CD1c-positive myeloid dendritic cell (primary cell): Measurements from ENCODE around the gene C12orf57.

Experiments used
- DNase-seq: peaks from one replicate; pipeline ENCODE4 v3.0.0-alpha.2; 2016; ENCODE audit errors: extremely low spot score

Gene C12orf57

DNA sequence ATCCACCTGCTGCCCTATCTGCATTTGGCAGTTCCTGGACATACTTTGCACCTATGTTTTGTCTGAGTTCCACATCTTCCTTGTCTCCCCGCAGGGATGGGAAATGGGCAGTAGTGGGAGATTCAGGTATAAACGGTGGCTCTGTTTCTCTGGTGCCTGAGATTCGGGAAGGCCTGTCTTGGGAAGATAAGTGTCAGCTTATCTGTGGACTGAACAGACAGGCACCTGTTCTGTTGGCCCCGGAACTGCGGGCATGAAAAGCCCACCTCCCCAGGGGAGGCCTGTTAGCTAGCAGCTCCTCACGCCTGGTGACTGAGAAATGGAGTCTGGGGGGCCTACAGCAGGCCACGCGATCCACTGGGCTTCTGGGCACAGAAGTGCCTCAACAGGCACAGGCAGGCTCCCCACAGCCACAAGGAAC, 20.8 kb downstream of the C12orf57 start:
- no peak for DNase-seq

DNA sequence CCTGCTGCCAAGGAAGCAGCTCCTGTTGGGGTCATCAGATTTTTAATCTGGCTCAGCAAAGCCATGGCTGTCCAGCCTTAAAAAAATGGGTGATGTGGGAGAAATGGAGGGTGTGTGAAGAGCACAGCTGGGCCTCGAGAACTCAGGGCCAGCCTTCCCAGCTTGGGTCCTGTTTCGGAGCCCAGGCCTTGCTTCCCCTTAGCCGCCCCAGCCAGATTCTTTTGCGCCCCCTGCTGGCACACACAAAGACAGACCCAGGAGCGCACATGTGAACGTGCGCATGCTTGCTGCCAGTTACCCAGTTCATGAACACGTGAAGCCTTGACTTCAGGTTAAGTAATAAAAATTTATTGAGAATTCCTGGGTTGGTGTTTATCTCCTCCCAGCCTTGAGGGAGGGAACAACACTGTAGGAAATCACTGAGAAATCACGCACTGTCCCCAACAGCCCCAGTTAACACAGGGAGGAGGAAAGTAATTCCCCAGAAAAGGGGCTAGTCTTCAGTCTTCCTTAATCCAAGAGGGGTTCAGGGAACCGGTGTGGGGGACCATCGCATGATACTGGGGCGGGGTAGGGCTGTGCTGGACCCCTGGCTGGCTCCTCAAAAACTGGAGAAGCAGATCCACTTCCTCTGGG, 21.3 kb downstream of the C12orf57 start:
- peak; percentile 93 for DNase-seq

DNA sequence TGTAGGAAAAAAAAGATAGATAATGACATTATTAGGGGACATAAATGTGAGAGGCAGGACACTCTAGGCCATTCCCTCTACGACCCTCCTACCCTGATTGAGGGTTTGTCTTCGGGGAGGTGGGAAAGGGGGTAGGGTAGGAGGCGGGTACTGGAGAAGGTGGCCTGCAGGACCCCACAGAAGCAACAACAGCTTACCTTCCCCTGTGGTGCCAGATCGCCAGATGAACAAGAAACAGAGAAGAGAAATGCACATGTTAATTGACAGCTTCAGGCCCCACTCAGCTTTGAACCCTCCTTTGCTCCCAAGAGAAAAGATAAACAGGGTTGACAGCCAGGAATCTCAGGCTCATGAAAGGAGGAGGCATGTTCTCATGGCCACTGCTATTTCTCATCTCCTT, 21.9 kb downstream of the C12orf57 start:
- no peak for DNase-seq

DNA sequence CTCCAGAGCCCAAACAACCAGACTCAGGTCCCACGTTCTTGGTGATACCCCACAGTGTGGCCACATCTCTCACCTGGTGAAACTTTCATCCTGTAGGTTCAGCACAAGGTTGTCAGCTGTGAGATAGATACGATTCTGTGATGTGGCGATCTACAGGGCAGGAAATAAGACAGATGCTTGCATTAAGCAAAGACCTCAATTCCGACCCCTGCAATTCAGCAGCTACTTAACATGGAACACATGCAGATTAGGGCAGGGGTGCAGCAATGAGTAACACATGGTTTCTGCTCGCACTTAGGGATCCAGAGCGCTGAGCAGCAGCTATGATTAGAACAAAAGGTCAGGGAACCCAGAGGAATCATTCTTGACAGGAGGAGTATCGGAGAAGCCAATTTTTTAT, 22.5 kb downstream of the C12orf57 start:
- no peak for DNase-seq

DNA sequence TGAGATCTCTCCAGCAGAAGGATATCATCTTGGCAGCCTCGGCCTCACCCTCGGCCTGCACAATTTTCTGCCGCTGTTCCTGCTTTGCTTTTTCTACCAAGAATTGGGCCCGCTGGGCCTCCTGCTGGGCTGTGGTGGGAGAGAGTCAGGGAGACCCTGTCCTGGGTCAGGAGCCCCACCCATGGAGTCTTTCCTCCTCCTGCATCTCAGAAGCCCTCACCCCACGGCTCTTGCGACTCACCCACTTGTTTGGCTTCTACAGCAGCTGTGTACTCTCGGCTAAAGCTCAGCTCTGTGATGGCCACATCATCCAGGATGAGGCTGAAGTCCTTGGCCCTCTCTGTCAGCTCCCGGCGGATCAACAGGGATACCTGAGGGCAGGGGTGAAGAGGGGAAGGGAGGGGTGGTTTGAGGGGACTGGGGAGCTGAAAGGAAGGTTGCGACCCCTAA, 23.9 kb downstream of the C12orf57 start:
- no peak for DNase-seq

DNA sequence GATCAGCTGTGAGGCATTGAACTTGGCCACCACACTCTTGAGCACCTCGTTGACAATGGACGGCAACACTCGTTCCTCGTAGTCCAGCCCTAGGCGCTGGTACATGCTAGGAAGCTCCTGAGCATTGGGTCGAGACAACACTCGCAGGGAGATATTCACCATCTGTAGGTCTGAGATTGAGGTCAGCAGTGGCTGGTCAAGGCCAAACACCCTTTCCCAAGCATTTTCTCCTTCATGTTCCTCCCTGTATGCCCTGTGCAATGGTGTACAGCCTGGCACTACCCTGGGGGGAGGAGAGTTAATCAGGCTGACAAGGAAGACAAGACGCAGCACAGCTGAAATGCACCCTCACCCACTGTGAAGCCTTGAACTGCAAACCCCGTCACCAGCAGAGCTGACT, 24.6 kb downstream of the C12orf57 start:
- no peak for DNase-seq

DNA sequence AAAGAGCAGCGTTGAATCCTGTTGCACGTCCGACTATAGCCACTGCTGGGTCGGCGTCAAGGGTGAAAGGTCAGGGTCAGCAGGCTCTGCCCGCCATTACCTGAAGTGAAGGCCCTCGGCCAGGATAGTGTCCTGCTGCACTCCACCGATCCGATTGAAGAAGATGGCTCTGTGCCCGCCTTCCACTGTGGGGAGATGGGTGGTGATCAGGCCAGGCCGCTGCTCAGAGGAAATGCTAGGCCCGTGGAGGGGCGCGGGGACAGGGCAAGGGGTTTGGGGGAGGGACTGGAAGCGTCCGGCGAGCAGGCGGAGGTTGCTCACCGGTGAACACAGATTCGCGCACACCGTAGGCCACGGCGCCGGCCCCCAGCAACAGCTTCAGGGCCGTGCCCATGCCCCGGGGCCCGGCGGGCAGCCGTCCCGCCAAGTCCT, 26.3 kb downstream of the C12orf57 start:
- no peak for DNase-seq

DNA sequence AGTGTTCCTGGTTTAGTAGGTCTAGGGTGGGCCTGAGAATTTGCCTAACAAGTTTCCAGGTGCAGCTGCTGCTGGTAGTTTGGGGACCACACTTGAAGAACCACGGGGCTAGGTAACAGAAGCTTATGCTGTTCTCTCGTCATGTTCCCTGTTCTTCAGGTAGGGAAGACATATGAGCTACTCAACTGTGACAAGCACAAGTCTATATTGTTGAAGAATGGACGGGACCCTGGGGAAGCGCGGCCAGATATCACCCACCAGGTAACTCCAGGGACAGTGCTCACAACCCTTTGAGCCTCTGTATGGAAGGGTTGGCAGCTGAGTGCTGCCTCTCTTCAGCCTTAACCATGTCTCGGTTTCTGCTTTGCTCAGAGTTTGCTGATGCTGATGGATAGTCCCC, 30.4 kb downstream of the C12orf57 start:
- DNase-seq: no peak

DNA sequence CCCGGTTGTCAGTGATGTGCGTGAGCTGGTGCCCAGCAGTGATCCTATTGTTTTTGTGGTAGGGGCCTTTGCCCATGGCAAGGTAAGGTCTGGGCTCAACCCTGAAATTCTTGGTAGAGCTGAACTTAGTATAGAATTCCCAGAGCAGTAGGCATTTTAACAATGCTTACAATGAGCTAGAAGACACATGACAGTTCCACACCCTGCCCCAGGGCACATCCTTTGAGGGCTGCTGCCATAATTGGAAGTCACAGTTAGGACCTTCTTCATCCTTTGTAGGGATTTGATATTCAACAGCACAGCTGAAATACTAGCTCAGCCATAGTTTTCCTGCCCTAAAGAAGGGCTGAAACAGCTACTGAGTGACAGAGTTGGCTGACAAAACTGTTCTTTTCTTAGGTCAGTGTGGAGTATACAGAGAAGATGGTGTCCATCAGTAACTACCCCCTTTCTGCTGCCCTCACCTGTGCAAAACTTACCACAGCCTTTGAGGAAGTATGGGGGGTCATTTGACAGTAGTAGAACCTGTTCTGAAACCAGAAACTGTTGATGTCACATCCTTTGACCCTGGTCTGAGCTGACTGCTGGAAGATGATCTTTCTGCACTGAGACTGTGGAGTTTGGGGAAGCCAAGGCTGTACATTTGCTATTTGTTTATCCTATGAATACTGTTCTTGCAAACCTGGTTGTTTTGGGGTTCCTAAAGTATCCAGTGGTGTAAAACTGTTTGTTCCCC, 31.6 kb downstream of the C12orf57 start:
- DNase-seq: no peak

DNA sequence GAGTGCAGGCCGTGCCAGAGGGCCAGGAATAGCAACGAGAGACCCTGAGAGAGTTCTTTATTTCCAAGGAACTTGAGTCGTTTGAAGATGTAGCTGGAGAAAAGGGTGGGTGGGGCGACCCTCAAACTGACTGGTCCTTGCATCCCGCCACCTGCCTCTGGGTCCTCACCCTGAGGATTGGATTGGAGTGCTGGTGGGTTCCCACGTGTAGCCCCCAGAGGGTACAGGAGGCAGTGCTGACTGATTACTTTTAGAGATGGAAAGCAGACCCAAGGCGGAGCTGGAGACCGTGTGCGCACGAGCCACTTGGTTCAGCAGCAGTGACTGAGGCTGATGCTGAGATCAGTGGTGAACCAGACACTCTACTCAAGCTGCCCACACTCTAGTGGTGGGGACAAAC, 33.8 kb downstream of the C12orf57 start:
- no peak for DNase-seq

DNA sequence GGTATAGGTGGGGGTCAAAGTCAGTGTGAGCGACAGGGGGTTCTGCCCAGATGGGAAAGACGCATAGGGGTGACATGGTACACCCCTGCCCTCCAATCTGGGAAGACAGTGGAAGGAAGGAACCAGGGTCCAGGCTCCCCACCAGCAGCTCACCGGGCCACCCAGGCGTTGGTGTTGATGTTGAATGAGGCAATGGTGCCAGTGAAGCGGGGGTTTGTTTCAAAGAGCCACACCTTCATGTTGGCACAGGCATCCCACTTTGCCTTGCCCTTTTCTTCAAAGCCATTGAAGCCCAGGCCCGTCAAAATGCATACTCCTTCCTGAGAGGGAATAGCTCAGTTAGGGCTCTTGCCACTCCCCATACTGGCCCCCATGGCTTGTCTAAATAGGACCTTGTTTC, 34.4 kb downstream of the C12orf57 start:
- DNase-seq: no peak

DNA sequence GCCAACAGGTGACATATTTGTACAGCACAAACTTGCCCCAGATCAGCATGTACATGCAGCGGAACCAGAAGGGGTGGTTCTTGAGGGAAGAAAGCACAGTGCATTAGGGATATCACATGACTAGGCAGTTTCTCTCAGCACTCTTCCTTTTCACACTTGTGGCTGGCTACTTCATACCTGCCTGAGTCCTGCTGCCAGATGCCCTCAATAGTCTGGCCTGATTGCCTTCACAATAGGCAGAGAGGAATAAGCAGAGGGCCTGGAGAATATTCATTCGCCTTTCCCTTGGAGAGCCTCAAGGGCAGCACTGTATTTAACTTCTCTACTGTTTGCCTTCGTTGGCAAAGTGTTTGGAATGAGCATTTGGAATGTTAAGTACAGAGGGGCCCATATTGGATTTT, 34.8 kb downstream of the C12orf57 start:
- DNase-seq: no peak

DNA sequence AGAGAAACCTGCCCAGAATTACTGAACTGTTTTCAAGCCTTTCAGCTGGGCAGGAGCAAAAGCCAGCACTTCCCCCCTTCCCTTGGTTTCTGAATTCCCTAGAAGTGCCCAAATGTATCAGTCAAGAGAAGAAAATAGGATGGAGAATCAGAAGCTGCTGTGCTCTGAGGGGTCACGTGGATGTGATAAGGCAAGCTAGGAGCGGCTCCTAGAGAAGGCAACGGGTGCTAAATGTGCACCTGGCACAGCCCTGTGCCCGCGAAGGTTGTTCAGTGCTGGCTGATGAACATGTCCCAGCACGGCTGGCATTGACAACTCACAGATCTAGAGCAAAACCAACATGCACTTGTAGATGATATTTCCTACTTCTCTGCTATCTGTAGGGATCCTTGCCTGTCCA, 35.2 kb downstream of the C12orf57 start:
- DNase-seq: no peak

DNA sequence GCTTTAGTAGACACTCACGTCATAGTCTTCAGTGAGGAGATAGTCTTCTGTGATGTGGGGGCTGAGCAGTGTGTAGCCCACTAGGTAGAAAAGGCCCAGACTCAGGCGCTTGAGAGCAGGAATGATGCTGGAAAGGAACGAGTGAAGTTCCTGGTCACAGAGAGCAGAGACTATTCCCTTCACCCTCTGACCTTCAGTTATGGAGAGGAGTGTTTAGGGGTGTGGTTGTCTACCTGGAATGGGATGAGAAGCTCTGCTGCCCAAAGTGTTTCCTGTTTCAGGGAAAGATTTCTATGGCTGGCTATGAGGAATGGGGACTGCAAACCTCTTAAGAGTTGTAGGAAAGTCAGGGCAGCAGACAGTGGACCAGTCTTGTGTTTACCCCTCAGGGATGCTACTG, 35.6 kb downstream of the C12orf57 start:
- DNase-seq: no peak

DNA sequence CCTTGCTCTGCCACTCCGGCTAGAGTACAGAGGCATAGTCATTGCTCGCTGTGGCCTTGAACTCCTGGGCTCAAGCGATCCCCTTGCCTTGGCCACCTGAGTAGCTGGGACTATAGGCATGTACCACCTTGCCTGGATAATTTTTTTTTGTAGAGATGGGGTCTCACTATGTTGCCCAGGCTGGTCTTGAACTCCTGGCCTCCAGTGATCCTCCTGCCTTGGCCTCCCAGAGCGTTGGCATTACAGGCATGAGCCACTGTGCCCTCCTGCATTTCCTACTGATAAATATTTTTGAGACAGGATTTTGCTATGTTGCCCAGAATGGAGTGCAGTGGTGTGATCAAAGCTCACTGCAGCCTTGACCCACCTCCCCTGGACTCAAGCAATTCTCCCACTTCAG, 36.3 kb downstream of the C12orf57 start:
- DNase-seq: no peak

DNA sequence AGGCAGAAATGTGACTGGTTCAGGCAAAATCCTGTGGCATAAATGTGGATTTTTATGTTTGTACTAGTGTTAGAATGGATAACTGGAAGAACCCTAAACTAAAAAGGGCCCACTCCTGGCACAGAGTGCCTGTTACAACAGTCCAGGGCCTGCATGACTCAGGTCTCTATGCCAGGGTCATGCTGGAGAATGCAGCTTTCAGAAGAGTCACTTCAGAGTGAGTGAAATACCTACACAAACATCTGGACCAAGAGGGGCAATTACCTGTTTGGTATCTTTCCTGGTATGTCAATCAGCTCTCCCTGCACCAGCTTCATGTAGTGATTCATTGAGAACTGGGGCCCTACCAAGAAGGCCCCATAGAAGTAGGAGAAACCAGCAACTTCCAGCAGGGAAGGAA, 36.9 kb downstream of the C12orf57 start:
- no peak for DNase-seq

DNA sequence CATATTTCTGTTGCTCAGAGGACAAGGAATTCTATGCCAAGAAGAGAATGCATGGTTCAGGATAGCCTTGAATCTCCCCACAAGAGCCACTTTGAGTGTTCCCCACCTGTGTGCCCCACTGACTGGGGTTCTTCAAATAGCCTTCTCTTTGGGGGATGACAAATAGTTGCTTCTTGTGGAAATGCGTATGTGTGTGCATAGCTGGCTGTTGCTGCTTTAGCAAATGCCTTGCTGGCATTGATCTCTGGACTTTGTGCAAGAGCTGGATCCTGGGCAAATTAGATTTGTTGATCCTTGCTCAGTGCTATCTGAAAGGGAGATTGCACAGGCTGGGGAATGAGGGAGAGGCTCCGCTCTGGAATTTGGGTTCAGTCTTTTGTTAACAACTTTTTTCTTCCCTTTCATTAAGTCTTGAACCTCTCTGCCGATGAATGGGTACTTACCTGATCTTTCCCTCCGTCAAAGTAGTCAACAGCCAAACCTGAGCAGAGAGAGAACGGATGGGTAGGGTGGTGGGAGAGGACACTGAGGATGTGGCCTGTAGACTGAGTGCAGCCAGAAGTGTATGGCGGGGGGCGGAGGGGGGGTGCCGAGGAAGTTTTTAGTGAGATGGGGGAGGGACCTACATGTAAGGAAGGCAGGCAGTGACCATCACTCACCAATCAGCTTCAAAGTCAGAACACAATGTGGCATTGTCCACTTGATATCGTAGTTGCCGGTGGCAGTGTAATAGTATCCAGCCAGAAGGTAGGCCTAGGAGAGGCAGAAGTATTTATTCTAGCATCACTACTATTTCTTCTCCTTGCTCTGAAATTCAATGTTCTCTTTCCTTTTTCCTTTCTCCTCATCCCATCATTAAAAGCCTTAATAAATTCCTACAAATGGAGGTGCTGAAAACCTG, 37.6 kb downstream of the C12orf57 start:
- no peak for DNase-seq

DNA sequence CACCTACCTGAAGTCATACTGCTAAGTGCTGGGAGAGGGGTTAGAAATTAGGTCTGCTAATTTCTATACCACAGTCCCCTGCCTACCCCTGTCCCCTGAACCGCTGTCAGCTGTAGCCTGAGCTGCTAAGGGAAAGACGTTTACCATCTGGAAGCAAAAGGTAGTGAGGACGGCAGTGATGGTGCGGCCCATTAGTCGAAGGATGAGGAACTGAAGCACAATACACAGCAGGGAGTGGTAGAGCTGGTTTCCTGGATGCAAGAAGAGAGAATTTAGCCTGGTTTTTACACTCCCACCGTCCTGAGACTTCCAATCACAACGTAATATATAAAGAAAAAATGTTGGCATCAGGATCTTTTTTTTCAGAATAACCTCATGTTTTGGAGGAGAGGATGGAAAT, 38.7 kb downstream of the C12orf57 start:
- DNase-seq: no peak

DNA sequence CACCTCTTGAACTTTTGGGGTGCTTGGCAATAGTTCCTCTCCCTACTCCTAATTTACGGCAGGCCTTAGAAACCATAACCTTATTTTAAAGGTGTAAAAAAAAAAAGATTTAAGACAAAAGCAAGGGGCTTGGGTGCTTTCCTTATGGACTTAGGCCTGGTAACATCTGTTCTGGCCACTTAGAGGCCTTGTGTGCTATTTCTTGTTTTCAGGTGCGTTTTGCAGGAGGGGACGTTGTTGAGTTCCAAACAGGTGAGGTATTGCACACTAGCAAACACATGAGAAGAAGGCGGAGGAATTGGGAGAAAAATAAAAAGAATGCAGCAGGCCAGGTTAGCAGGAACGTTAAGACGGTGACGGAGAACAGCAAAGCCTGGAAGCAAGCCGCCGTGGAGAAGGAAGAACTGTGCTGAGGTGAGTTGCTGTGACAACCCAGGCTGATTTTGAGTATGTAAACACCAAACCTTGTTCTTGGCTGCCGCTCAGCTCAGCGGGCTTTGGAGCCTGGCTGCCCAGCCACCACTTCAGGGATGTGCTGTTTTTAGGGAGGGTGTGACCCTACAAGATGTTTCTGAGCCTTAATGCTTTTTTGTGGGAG, 44.2 kb downstream of the C12orf57 start:
- DNase-seq: no peak
